Loucy (cell line): ENCODE measurements around the gene TRMT10B.
"Not testable (repeated sequence)": the region's sequence is repeated elsewhere in the genome, so short reads cannot be mapped to it uniquely, and the experiment has no call there.

Source experiments
- CTCF ChIP-seq: fragments of 200-600 bp; sonication (generic); conservative IDR thresholded peaks from 2 replicates; pipeline ENCODE4 v1.5.1; 2014; ENCODE audit warnings: mild to moderate bottlenecking, antibody characterized with exemption, low read length
- EZH2phosphoT487 ChIP-seq: fragments of 200-600 bp; IDR thresholded peaks from 2 replicates; pipeline ENCODE4 v1.6.1; 2018; ENCODE audit warnings: antibody characterized with exemption, mild to moderate bottlenecking, moderate library complexity, borderline replicate concordance

- not testable (repeated sequence) for TF ChIP-seq CTCF, EZH2phosphoT487
Observed at GRCh38 chr9:37752112-37752511, 1.5 kb upstream of the TRMT10B start.
